Neural cell (in vitro differentiated cells): ENCODE results near the gene SCNN1A. TPM values are rescaled to one million over a fixed set of nuclear protein-coding genes. Genes with fewer than 3 reads are reported as not detected.

ENCODE experiments used
- H2AFZ ChIP-seq: fragments of 200-600, 300-800 bp; sonication (generic), shearing (Covaris generic); 2 replicates; pipeline ENCODE4 v1.6.0; 2014; ENCODE audit warnings: low read depth, mild to moderate bottlenecking, antibody characterized with exemption, low read length, moderate library complexity
- H3F3A ChIP-seq: fragments of 200-600 bp; shearing (Covaris generic); 2 replicates; pipeline ENCODE4 v1.6.1; 2016; ENCODE audit warnings: mild to moderate bottlenecking, moderate library complexity, mixed read lengths, antibody characterized with exemption, low read length; ENCODE audit not compliant: insufficient read depth, poor library complexity, severe bottlenecking
- H3K27ac ChIP-seq: fragments of 200-600, 300-800 bp; sonication (generic), shearing (Covaris generic); 2 replicates; pipeline ENCODE4 v1.5.1; 2014; ENCODE audit warnings: mild to moderate bottlenecking, low read length, moderate library complexity
- H3K27me3 ChIP-seq: fragments of 300-800, 200-600 bp; sonication (generic), shearing (Covaris generic); 2 replicates; pipeline ENCODE4 v1.6.0; 2014; ENCODE audit warnings: mild to moderate bottlenecking, low read depth, low read length, moderate library complexity; ENCODE audit not compliant: insufficient read depth
- H3K36me3 ChIP-seq: fragments of 300-800, 200-600 bp; sonication (generic), shearing (Covaris generic); 2 replicates; pipeline ENCODE4 v1.5.1; 2014; ENCODE audit warnings: mild to moderate bottlenecking, antibody characterized with exemption, low read length, moderate library complexity; ENCODE audit not compliant: insufficient read depth
- H3K4me2 ChIP-seq: fragments of 300-800, 200-600 bp; sonication (generic), shearing (Covaris generic); 2 replicates; pipeline ENCODE4 v1.6.0; 2014; ENCODE audit warnings: mild to moderate bottlenecking, low read length
- H3K4me3 ChIP-seq: fragments of 300-800, 200-600 bp; sonication (generic), shearing (Covaris generic); 2 replicates; pipeline ENCODE4 v1.5.1; 2014; ENCODE audit warnings: mild to moderate bottlenecking, low read length, moderate library complexity
- H3K79me2 ChIP-seq: fragments of 200-600 bp; shearing (Covaris generic); replicated peaks from 2 replicates; pipeline ENCODE4 v1.6.0; 2014; ENCODE audit warnings: mild to moderate bottlenecking, low read length, moderate library complexity; ENCODE audit not compliant: insufficient read depth
- H3K9ac ChIP-seq: fragments of 300-800, 200-600 bp; sonication (generic), shearing (Covaris generic); 2 replicates; pipeline ENCODE4 v1.6.1; 2016; ENCODE audit warnings: mild to moderate bottlenecking, low read length, mixed read lengths
- H3K9me2 ChIP-seq: fragments of 200-600 bp; shearing (Covaris generic); 2 replicates; pipeline ENCODE4 v1.6.1; 2016; ENCODE audit warnings: mild to moderate bottlenecking, low read length, mixed read lengths; ENCODE audit not compliant: insufficient read depth
- H3K9me3 ChIP-seq: fragments of 200-600, 300-800 bp; sonication (generic), shearing (Covaris generic); 2 replicates; pipeline ENCODE4 v1.6.1; 2016; ENCODE audit warnings: mild to moderate bottlenecking, mixed run types, low read length, moderate library complexity, mixed read lengths
- H4K20me1 ChIP-seq: fragments of 200-600 bp; shearing (Covaris generic); 2 replicates; pipeline ENCODE4 v1.6.1; 2016; ENCODE audit warnings: mild to moderate bottlenecking, mixed run types; ENCODE audit not compliant: insufficient read depth
- EP300 ChIP-seq: fragments of 450-650 bp; conservative IDR thresholded peaks from 2 replicates; pipeline ENCODE4 v1.6.1; 2014; ENCODE audit warnings: antibody characterized with exemption, mild to moderate bottlenecking, moderate library complexity; ENCODE audit not compliant: poor library complexity, severe bottlenecking
- EZH2 ChIP-seq: fragments of 200-600, 300-800 bp; shearing (Covaris generic), sonication (generic); IDR thresholded peaks from 2 replicates; pipeline ENCODE4 v1.6.1; 2014; ENCODE audit warnings: antibody characterized with exemption, low read length, borderline replicate concordance, mild to moderate bottlenecking; ENCODE audit not compliant: insufficient read depth, poor library complexity, severe bottlenecking
- MXI1 ChIP-seq: fragments of 450-650 bp; conservative IDR thresholded peaks from 2 replicates; pipeline ENCODE4 v1.6.1; 2014; ENCODE audit warnings: antibody characterized with exemption, mild to moderate bottlenecking; ENCODE audit not compliant: poor library complexity, severe bottlenecking
- POLR2AphosphoS5 ChIP-seq: IDR thresholded peaks from 2 replicates; pipeline ENCODE4 v1.6.1; 2012
- RAD21 ChIP-seq: fragments of 450-650 bp; conservative IDR thresholded peaks from 2 replicates; pipeline ENCODE4 v1.6.1; 2014; ENCODE audit warnings: antibody characterized with exemption, mild to moderate bottlenecking, moderate library complexity
- SMC3 ChIP-seq: fragments of 450-650 bp; conservative IDR thresholded peaks from 2 replicates; pipeline ENCODE4 v1.6.1; 2014; ENCODE audit warnings: antibody characterized with exemption, mild to moderate bottlenecking, moderate library complexity; ENCODE audit not compliant: poor library complexity
- TAF1 ChIP-seq: IDR thresholded peaks from 2 replicates; pipeline ENCODE4 v1.6.1; 2012; ENCODE audit warnings: low read depth
- polyA plus RNA-seq: library from polyadenylated mRNA; depleted of rRNA; stranded (reverse); fragments of >200 nt; gene quantifications from 2 replicates; pipeline ENCODE4 v1.2.3, GENCODE V29; 2014
- TF ChIP-seq, protein P1 (sequence below): fragments of 450-650 bp; IDR thresholded peaks from 2 replicates; pipeline ENCODE4 v1.5.1; 2014; ENCODE audit warnings: antibody characterized with exemption, mild to moderate bottlenecking, moderate library complexity; ENCODE audit not compliant: poor library complexity, severe bottlenecking
- TF ChIP-seq, protein P2 (sequence below): IDR thresholded peaks from 2 replicates; pipeline ENCODE4 v1.6.1; 2012; ENCODE audit warnings: borderline replicate concordance

Gene SCNN1A
- polyA plus RNA-seq, 1 donor from 2014 or later: not detected

DNA sequence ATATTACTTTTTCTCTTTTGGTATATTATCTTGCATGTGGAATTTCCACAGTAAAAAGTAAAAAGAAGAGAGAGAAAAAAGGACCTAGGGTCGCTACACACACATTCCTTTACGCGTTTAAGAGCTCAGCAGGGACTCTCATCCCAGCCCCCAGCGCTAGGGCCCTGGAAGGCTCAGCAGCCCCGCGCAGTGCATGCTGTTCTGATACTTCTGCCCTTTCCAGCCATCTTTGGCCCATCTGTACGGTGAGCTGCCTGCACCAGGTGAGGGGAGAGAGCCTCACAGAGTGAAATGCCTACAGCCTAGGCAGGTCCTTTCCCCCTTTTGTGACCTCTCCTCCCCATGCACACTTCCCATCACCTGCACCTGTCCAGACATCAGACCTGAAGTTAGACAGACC, 7.0 kb upstream of the SCNN1A start:
- Histone ChIP-seq H3K4me2 (no peak overlapping the region), H3K27ac (no peak overlapping the region)

DNA sequence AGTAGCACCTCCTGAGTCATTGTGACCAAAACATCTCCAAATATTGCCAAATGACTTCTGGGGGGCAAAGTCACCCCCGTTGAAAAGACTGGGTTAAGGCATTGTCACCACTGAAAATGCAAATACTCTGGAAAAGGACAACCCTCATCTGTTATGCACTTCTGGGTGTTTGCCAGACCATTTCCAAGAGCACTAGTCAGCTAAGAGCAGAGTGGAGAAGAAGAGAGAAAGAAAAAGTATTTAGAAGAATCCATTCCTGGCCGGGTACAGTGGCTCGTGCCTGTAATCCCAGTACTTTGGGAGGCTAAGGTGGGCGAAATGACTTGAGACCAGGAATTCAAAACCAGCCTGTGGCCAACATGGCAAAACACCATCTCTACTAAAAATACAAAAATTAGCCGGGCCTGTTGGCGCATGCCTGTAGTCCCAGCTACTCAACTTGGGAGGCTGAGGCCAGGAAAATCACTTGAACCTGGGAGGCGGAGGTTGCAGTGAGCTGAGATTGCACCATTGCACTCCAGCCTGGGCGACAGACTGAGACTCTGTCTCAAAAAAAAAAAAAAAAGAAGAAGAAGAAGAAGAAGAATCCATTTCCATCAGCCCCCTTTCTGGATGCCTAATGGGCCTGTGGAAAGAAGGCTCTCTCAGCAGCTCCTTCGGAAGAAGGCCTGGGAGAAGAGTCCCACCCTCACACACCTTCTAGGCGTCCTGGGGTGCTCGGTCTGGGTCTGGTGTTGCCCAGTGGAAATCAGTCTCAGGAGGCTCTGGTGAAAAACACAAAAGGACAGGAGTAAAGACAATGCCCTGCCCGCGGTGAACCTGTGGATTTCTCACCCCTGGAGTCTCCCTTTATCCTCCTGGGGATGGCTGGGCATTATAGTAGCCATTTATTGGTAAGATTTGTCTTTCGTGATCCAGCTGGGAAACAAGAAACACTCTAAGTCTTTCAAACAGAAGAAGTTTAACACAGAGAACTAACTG, 5.1 kb upstream of the SCNN1A start:
- Histone ChIP-seq H3K4me3 (no peak overlapping the region), H3K9me3 (no peaks in the 10 kb centered on the region), H3K36me3 (no peaks in the 10 kb centered on the region), H3K4me2 (no peak overlapping the region), H4K20me1 (no peaks in the 10 kb centered on the region), H3K9ac (no peak overlapping the region), H3F3A (no peaks in the 10 kb centered on the region), H3K9me2 (no peaks in the 10 kb centered on the region), H3K27me3 (no peaks in the 10 kb centered on the region), H3K79me2 (no peaks in the 10 kb centered on the region), H3K27ac (no peak overlapping the region), H2AFZ (no peak overlapping the region)
- TF ChIP-seq EP300: no peak
- TF ChIP-seq, protein P1, sequence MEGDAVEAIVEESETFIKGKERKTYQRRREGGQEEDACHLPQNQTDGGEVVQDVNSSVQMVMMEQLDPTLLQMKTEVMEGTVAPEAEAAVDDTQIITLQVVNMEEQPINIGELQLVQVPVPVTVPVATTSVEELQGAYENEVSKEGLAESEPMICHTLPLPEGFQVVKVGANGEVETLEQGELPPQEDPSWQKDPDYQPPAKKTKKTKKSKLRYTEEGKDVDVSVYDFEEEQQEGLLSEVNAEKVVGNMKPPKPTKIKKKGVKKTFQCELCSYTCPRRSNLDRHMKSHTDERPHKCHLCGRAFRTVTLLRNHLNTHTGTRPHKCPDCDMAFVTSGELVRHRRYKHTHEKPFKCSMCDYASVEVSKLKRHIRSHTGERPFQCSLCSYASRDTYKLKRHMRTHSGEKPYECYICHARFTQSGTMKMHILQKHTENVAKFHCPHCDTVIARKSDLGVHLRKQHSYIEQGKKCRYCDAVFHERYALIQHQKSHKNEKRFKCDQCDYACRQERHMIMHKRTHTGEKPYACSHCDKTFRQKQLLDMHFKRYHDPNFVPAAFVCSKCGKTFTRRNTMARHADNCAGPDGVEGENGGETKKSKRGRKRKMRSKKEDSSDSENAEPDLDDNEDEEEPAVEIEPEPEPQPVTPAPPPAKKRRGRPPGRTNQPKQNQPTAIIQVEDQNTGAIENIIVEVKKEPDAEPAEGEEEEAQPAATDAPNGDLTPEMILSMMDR: no peak
- no peak for TF ChIP-seq MXI1
- TF ChIP-seq, protein P2, sequence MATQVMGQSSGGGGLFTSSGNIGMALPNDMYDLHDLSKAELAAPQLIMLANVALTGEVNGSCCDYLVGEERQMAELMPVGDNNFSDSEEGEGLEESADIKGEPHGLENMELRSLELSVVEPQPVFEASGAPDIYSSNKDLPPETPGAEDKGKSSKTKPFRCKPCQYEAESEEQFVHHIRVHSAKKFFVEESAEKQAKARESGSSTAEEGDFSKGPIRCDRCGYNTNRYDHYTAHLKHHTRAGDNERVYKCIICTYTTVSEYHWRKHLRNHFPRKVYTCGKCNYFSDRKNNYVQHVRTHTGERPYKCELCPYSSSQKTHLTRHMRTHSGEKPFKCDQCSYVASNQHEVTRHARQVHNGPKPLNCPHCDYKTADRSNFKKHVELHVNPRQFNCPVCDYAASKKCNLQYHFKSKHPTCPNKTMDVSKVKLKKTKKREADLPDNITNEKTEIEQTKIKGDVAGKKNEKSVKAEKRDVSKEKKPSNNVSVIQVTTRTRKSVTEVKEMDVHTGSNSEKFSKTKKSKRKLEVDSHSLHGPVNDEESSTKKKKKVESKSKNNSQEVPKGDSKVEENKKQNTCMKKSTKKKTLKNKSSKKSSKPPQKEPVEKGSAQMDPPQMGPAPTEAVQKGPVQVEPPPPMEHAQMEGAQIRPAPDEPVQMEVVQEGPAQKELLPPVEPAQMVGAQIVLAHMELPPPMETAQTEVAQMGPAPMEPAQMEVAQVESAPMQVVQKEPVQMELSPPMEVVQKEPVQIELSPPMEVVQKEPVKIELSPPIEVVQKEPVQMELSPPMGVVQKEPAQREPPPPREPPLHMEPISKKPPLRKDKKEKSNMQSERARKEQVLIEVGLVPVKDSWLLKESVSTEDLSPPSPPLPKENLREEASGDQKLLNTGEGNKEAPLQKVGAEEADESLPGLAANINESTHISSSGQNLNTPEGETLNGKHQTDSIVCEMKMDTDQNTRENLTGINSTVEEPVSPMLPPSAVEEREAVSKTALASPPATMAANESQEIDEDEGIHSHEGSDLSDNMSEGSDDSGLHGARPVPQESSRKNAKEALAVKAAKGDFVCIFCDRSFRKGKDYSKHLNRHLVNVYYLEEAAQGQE: no peak
- no peak for TF ChIP-seq TAF1
- no peak for TF ChIP-seq POLR2AphosphoS5
- TF ChIP-seq RAD21: no peak
- no peak for TF ChIP-seq EZH2

More for the DNA sequence above, 7.0 kb upstream of the SCNN1A start:
- no peaks in the 10 kb centered on the region for H3K27me3 ChIP-seq
- no peaks in the 10 kb centered on the region for H3K9me2 ChIP-seq
- TF ChIP-seq, protein P1: no peak
- no peak for TF ChIP-seq SMC3
- no peak for TF ChIP-seq MXI1
- no peak for TF ChIP-seq EZH2
- TF ChIP-seq EP300: no peak
- no peak for TF ChIP-seq RAD21
- TF ChIP-seq, protein P2: no peak
- TF ChIP-seq TAF1: no peak
- no peak for TF ChIP-seq POLR2AphosphoS5
- no peak overlapping the region for H3K9ac ChIP-seq
- no peak overlapping the region for H2AFZ ChIP-seq
- no peaks in the 10 kb centered on the region for H3F3A ChIP-seq
- no peak overlapping the region for H3K4me3 ChIP-seq
- no peaks in the 10 kb centered on the region for H3K79me2 ChIP-seq
- H3K36me3 ChIP-seq: no peaks in the 10 kb centered on the region
- H3K9me3 ChIP-seq: no peaks in the 10 kb centered on the region
- H4K20me1 ChIP-seq: no peaks in the 10 kb centered on the region
